ENCODE results near the gene IQCE. TPM values are rescaled to one million over a fixed set of nuclear protein-coding genes. Genes with fewer than 3 reads are reported as not detected.

The IQCE gene
- total and polyA plus RNA-seq, 2 donors (not counting 1 experiment from before 2014, with no cell fraction given): 3.5 to 9.5 TPM

DNA sequence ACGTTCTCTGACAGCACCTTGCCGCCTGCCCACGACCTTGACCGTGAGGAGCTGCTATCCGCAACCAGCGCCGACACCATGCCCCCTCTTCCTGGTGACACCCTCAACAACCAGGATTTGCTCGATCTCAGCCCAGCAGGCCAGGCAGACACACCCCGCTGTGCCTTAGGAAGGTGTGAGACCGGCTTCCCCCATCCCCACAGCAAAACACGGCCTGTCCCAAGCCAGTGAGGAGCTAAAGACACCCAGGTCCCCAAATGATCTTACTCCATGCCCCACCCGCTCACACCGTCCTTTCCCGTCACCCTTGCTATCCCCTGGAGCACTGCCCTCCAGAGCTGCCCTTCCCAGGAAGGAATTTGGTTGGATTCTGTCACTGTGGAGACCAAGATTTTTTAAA lies 51.7 kb downstream of the IQCE start:
- no peak overlapping the region for H3K27ac Mint-ChIP-seq
- H3K27me3 Mint-ChIP-seq: no peaks in the 10 kb centered on the region
- peaks cover 16 to 30% of the 10 kb centered on the region in 2 donors for H3K4me1 ChIP-seq (ENCODE audit: control insufficient read depth in 2 of 2, insufficient read depth in 2 of 2, low read length in 2 of 2)
- intact Hi-C loops (cut with micrococcal nuclease): no loop called here
- peaks cover 33% of the 10 kb centered on the region for H3K4me1 Mint-ChIP-seq
- no peaks in the 10 kb centered on the region for H3K27me3 ChIP-seq (replicated peaks in 1 of 4; ENCODE audit: control extremely low read depth in 1 of 4, control insufficient read depth in 3 of 4, insufficient read depth in 4 of 4, low read length in 3 of 4)
- TF ChIP-seq EZH2 (IDR thresholded peaks at IDR 0.05; ENCODE audit: borderline replicate concordance, insufficient read depth, low read depth, low read length, poor library complexity, severe bottlenecking): no peak
- TF ChIP-seq, protein P1, sequence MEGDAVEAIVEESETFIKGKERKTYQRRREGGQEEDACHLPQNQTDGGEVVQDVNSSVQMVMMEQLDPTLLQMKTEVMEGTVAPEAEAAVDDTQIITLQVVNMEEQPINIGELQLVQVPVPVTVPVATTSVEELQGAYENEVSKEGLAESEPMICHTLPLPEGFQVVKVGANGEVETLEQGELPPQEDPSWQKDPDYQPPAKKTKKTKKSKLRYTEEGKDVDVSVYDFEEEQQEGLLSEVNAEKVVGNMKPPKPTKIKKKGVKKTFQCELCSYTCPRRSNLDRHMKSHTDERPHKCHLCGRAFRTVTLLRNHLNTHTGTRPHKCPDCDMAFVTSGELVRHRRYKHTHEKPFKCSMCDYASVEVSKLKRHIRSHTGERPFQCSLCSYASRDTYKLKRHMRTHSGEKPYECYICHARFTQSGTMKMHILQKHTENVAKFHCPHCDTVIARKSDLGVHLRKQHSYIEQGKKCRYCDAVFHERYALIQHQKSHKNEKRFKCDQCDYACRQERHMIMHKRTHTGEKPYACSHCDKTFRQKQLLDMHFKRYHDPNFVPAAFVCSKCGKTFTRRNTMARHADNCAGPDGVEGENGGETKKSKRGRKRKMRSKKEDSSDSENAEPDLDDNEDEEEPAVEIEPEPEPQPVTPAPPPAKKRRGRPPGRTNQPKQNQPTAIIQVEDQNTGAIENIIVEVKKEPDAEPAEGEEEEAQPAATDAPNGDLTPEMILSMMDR (IDR thresholded peaks at IDR 0.05): no peak
- no peaks in the 10 kb centered on the region for H3K36me3 ChIP-seq (replicated peaks in 1 of 2; ENCODE audit: control extremely low read depth in 1 of 2, control insufficient read depth in 1 of 2, extremely low read depth in 1 of 2, insufficient read depth in 2 of 2, low read length in 1 of 2)
- CTCF ChIA-PET: interaction anchor here (1.1 to 2.1 kb wide), 2 partner anchors 35 to 71 kb away, joined by 4 to 6 read pairs; no protein-coding TSS in a partner anchor
- POLR2A ChIA-PET: interaction anchor here (0.6 kb wide), 1 partner anchor 80 kb away, joined by 3 read pairs; no protein-coding TSS in a partner anchor
- WGBS (ENCODE audit: insufficient coverage): 96% methylated on average over 13 of the region's 14 CpGs
- no peaks in the 10 kb centered on the region for H3K79me2 ChIP-seq (ENCODE audit: control insufficient read depth, insufficient read depth, low read length)
- H3K9me3 Mint-ChIP-seq (ENCODE audit: insufficient read depth): no peaks in the 10 kb centered on the region
- no peak overlapping the region for H3K9ac ChIP-seq (ENCODE audit: low read length)
- H4K20me1 ChIP-seq (ENCODE audit: control insufficient read depth, insufficient read depth, low read length, poor library complexity, severe bottlenecking): no peaks in the 10 kb centered on the region
- DNase-seq (no peak), ATAC-seq (ENCODE audit: low read depth) (no peak)
- H3K4me2 ChIP-seq (replicated peaks; ENCODE audit: low read depth, low read length, poor library complexity, severe bottlenecking): no peak overlapping the region
- H3K4me3 Mint-ChIP-seq: no peak overlapping the region
- H2AFZ ChIP-seq (ENCODE audit: insufficient read depth, low read depth, low read length, poor library complexity, severe bottlenecking): no peak overlapping the region
- H3K4me3 ChIP-seq (ENCODE audit: control extremely low read depth in 1 of 5, extremely low read depth in 1 of 5, insufficient read depth in 1 of 5, low read depth in 2 of 5, low read length in 4 of 5): no peak overlapping the region
- no peak overlapping the region for H3K27ac ChIP-seq (ENCODE audit: low read length in 2 of 2)
- H3K9me3 ChIP-seq (ENCODE audit: control extremely low read depth in 1 of 3, control insufficient read depth in 2 of 3, insufficient read depth in 1 of 3, low read length in 2 of 3): no peaks in the 10 kb centered on the region

DNA sequence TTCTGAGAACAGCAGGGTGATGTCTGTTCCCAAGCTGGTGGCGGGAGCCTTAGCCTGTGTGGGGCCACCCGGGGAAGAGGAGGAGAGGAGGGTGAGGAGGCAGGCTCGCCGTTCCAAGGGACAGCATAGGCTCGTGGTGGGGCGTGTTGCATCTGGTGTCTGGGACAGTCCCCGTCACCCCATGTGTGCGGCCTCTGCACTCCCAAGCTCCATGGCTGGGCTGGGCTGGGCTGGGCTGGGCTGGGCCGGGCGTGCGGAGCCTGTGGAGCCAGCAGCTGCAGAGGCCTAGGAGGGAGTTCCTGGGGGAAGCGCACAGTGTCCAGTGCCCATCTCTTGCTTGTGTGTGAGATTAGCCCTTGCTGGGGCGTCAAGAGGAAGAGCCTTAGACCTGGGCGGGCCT lies 52.1 kb downstream of the IQCE start:
- ATAC-seq (ENCODE audit: low read depth): no peak
- 91% methylated on average over 14 of the region's 14 CpGs for WGBS (ENCODE audit: insufficient coverage)
- no peaks in the 10 kb centered on the region for H4K20me1 ChIP-seq (ENCODE audit: control insufficient read depth, insufficient read depth, low read length, poor library complexity, severe bottlenecking)
- H3K4me1 Mint-ChIP-seq: peaks cover 33% of the 10 kb centered on the region
- no peaks in the 10 kb centered on the region for H3K9me3 ChIP-seq (ENCODE audit: control extremely low read depth in 1 of 3, control insufficient read depth in 2 of 3, insufficient read depth in 1 of 3, low read length in 2 of 3)
- TF ChIP-seq, protein P1 (IDR thresholded peaks at IDR 0.05): no peak
- no peak for TF ChIP-seq EZH2 (IDR thresholded peaks at IDR 0.05; ENCODE audit: borderline replicate concordance, insufficient read depth, low read depth, low read length, poor library complexity, severe bottlenecking)
- H3K4me3 ChIP-seq (ENCODE audit: control extremely low read depth in 1 of 5, extremely low read depth in 1 of 5, insufficient read depth in 1 of 5, low read depth in 2 of 5, low read length in 4 of 5): no peak overlapping the region
- CTCF ChIA-PET: interaction anchor here (1.1 kb wide), 2 partner anchors 71 to 142 kb away, joined by 4 read pairs; no protein-coding TSS in a partner anchor
- no peaks in the 10 kb centered on the region for H3K79me2 ChIP-seq (ENCODE audit: control insufficient read depth, insufficient read depth, low read length)
- POLR2A ChIA-PET: interaction anchor here (0.6 kb wide), 1 partner anchor 79 kb away, joined by 3 read pairs; no protein-coding TSS in a partner anchor
- no peak overlapping the region for H3K4me3 Mint-ChIP-seq
- no peaks in the 10 kb centered on the region for H3K27me3 ChIP-seq (replicated peaks in 1 of 4; ENCODE audit: control extremely low read depth in 1 of 4, control insufficient read depth in 3 of 4, insufficient read depth in 4 of 4, low read length in 3 of 4)
- no peak for DNase-seq
- H3K4me1 ChIP-seq (ENCODE audit: control insufficient read depth in 2 of 2, insufficient read depth in 2 of 2, low read length in 2 of 2): peaks cover 16 to 30% of the 10 kb centered on the region in 2 donors
- no peak overlapping the region for H2AFZ ChIP-seq (ENCODE audit: insufficient read depth, low read depth, low read length, poor library complexity, severe bottlenecking)
- no peak overlapping the region for H3K9ac ChIP-seq (ENCODE audit: low read length)
- H3K27me3 Mint-ChIP-seq: no peaks in the 10 kb centered on the region
- H3K4me2 ChIP-seq (replicated peaks; ENCODE audit: low read depth, low read length, poor library complexity, severe bottlenecking): no peak overlapping the region
- no peak overlapping the region for H3K27ac ChIP-seq (ENCODE audit: low read length in 2 of 2)
- H3K9me3 Mint-ChIP-seq (ENCODE audit: insufficient read depth): no peaks in the 10 kb centered on the region
- intact Hi-C loops (cut with micrococcal nuclease): no loop called here
- H3K27ac Mint-ChIP-seq: no peak overlapping the region
- H3K36me3 ChIP-seq (replicated peaks in 1 of 2; ENCODE audit: control extremely low read depth in 1 of 2, control insufficient read depth in 1 of 2, extremely low read depth in 1 of 2, insufficient read depth in 2 of 2, low read length in 1 of 2): no peaks in the 10 kb centered on the region
